GM12865 (cell line): ENCODE data around the gene DLG2.

Source experiments
- DNase-seq: peaks from one replicate; pipeline ENCODE4 v3.0.0; 2010; ENCODE audit warnings: low read depth
- H3K4me3 ChIP-seq: 2 replicates; pipeline ENCODE4 v1.5.1; 2011; ENCODE audit warnings: mild to moderate bottlenecking, low read depth, low read length, control low read depth
- CTCF ChIP-seq: IDR thresholded peaks from 2 replicates; pipeline ENCODE4 v1.5.1; 2011; ENCODE audit warnings: low read length, control low read depth, low read depth, inconsistent platforms; ENCODE audit not compliant: insufficient read depth; ENCODE audit errors: missing control alignments

The DLG2 gene

GRCh38 chr11:84763931-84764330 lies 863.2 kb downstream of the DLG2 start:
- DNase-seq: no peak
- no peak overlapping the region for H3K4me3 ChIP-seq
- no peak for TF ChIP-seq CTCF

- TF ChIP-seq CTCF: no peak
- H3K4me3 ChIP-seq: no peak overlapping the region
- DNase-seq: no peak
Observed at GRCh38 chr11:84757711-84758110, 869.4 kb downstream of the DLG2 start.

GRCh38 chr11:84751371-84751770 lies 875.8 kb downstream of the DLG2 start:
- no peak overlapping the region for H3K4me3 ChIP-seq
- DNase-seq: no peak
- no peak for TF ChIP-seq CTCF

- peak; percentile 5 for DNase-seq
- no peak for TF ChIP-seq CTCF
- no peak overlapping the region for H3K4me3 ChIP-seq
Observed at GRCh38 chr11:84747871-84748270, 879.3 kb downstream of the DLG2 start.

- no peak overlapping the region for H3K4me3 ChIP-seq
- no peak for DNase-seq
- no peak for TF ChIP-seq CTCF
Observed at GRCh38 chr11:84740050-84740449, 887.1 kb downstream of the DLG2 start.

- TF ChIP-seq CTCF: no peak
- no peak for DNase-seq
- H3K4me3 ChIP-seq: no peak overlapping the region
Observed at GRCh38 chr11:84724256-84724655, 902.9 kb downstream of the DLG2 start.

GRCh38 chr11:84722583-84723108 lies 904.5 kb downstream of the DLG2 start:
- DNase-seq: no peak
- no peak for TF ChIP-seq CTCF
- no peak overlapping the region for H3K4me3 ChIP-seq
